ENCODE measurements around the gene SWAP70. TPM values are rescaled to one million over a fixed set of nuclear protein-coding genes. Genes with fewer than 3 reads are reported as not detected.

The SWAP70 gene
- total RNA-seq, 1 experiment from 2014 or later, result 19.9 TPM

GRCh38 chr11:9771071-9771511 is 107.2 kb downstream of the SWAP70 start:
- Mint-ChIP-seq H3K27me3 (ENCODE audit: unreplicated experiment) (no peaks in the 10 kb centered on the region), H3K36me3 (ENCODE audit: insufficient read depth, unreplicated experiment) (no peaks in the 10 kb centered on the region), H3K4me1 (ENCODE audit: low read depth, unreplicated experiment) (peaks cover 11% of the 10 kb centered on the region), H3K27ac (ENCODE audit: unreplicated experiment) (no peak overlapping the region), H3K4me3 (ENCODE audit: low read depth, unreplicated experiment) (no peak overlapping the region), H3K9me3 (ENCODE audit: low read depth, unreplicated experiment) (no peaks in the 10 kb centered on the region)
- BruUV-seq (replicated peaks), result no TSS peak
- intact Hi-C loops (cut with micrococcal nuclease; ENCODE audit: unreplicated experiment), result no loop called here
- CTCF ChIA-PET, result no interaction called here
- DNase-seq, result no peak
- no peak for TF ChIP-seq CTCF (IDR thresholded peaks at IDR 0.05; ENCODE audit: unreplicated experiment)

DNA sequence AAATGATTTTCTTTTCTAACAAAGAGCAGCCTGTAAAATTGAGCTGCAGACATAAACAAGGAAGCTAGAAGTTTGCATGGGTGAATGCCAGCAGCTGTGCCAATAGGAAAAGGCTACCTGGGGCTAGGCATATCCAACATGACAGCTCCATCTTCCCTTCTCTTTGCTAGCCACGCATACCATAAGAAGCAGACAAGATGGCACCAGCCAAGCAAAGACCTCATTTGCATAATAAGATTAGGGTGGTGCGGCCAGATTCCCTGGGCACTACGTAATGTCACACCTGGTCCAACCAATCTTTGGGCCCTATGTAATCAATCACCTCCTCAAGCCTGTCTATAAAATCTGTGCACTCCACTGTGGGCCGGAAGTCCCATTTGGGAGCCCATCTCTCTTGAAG is 108.3 kb downstream of the SWAP70 start:
- H3K27ac Mint-ChIP-seq (ENCODE audit: unreplicated experiment), result no peak overlapping the region
- no peak for TF ChIP-seq CTCF (IDR thresholded peaks at IDR 0.05; ENCODE audit: unreplicated experiment)
- intact Hi-C loops (cut with micrococcal nuclease; ENCODE audit: unreplicated experiment), result no loop called here
- CTCF ChIA-PET, result no interaction called here
- BruUV-seq (replicated peaks), result no TSS peak
- H3K9me3 Mint-ChIP-seq (ENCODE audit: low read depth, unreplicated experiment), result no peaks in the 10 kb centered on the region
- no peaks in the 10 kb centered on the region for H3K36me3 Mint-ChIP-seq (ENCODE audit: insufficient read depth, unreplicated experiment)
- H3K4me1 Mint-ChIP-seq (ENCODE audit: low read depth, unreplicated experiment), result peaks cover 11% of the 10 kb centered on the region
- no peak overlapping the region for H3K4me3 Mint-ChIP-seq (ENCODE audit: low read depth, unreplicated experiment)
- no peaks in the 10 kb centered on the region for H3K27me3 Mint-ChIP-seq (ENCODE audit: unreplicated experiment)
- DNase-seq, result no peak

DNA sequence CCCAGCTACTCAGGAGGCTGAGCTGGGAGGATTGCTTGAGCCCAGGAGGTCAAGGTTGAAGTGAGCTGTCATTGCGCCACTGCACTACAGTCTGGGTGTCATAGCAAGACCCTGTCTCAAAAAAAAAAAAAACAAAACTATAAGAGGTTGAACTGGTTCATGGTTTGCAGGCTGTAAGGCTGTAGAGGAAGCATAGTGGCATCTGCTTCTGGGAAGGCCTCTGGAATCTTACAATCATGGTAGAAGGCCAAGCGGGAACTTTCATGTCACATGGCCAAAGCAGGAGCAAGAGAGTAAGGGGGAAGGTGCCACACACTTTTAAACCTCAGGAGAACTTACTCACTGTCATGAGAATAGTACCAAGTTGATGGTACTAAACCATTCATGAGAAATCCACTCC is 109.6 kb downstream of the SWAP70 start:
- no TSS peak for BruUV-seq (replicated peaks)
- Mint-ChIP-seq H3K36me3 (ENCODE audit: insufficient read depth, unreplicated experiment) (no peaks in the 10 kb centered on the region), H3K4me3 (ENCODE audit: low read depth, unreplicated experiment) (no peak overlapping the region), H3K27ac (ENCODE audit: unreplicated experiment) (no peak overlapping the region), H3K9me3 (ENCODE audit: low read depth, unreplicated experiment) (no peaks in the 10 kb centered on the region), H3K27me3 (ENCODE audit: unreplicated experiment) (no peaks in the 10 kb centered on the region), H3K4me1 (ENCODE audit: low read depth, unreplicated experiment) (peaks cover 11% of the 10 kb centered on the region)
- no peak for DNase-seq
- CTCF ChIA-PET, result no interaction called here
- intact Hi-C loops (cut with micrococcal nuclease; ENCODE audit: unreplicated experiment), result no loop called here
- TF ChIP-seq CTCF (IDR thresholded peaks at IDR 0.05; ENCODE audit: unreplicated experiment), result no peak

DNA sequence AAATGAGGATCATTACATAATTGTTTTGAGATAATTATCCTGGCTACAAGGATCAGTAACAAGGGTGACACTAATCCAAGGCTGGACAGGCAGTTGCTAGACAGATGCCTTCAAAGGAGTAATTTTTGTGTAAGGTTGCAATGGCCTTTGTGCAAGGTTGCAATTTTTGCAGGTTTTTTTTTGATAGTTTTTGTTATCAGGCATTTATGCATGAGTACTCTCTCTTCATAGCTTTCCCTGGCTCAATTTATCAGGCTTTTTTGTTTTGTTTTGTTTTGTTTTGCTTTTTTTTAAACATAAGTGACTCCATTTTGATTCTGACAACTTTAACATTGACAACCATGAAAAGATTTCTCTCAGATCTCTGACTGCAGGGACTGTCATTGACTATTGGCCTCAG is 110.2 kb downstream of the SWAP70 start:
- intact Hi-C loops (cut with micrococcal nuclease; ENCODE audit: unreplicated experiment), result no loop called here
- no peak overlapping the region for H3K27ac Mint-ChIP-seq (ENCODE audit: unreplicated experiment)
- TF ChIP-seq CTCF (IDR thresholded peaks at IDR 0.05; ENCODE audit: unreplicated experiment), result no peak
- H3K27me3 Mint-ChIP-seq (ENCODE audit: unreplicated experiment), result no peaks in the 10 kb centered on the region
- no peaks in the 10 kb centered on the region for H3K36me3 Mint-ChIP-seq (ENCODE audit: insufficient read depth, unreplicated experiment)
- peaks cover 11% of the 10 kb centered on the region for H3K4me1 Mint-ChIP-seq (ENCODE audit: low read depth, unreplicated experiment)
- no TSS peak for BruUV-seq (replicated peaks)
- no peak overlapping the region for H3K4me3 Mint-ChIP-seq (ENCODE audit: low read depth, unreplicated experiment)
- CTCF ChIA-PET, result no interaction called here
- DNase-seq, result no peak
- H3K9me3 Mint-ChIP-seq (ENCODE audit: low read depth, unreplicated experiment), result no peaks in the 10 kb centered on the region
